ENCODE results near the gene ORC6. TPM values are rescaled to one million over a fixed set of nuclear protein-coding genes. Genes with fewer than 3 reads are reported as not detected.

Gene ORC6
- 1 to 10 TPM in 8 of 10 donors, under 1 TPM in 2; 0.56 to 2.7 (median 1.9) TPM for total RNA-seq
- 1 to 10 TPM; 2.5 TPM for polyA plus RNA-seq
- long read RNA-seq, donor 1, partial matches to known transcripts: 0 of 2 reads
- long read RNA-seq, donor 1, other reads (novel, unspliced or antisense): 0 of 2 reads
- long read RNA-seq, donor 2, partial matches to known transcripts: 0 of 2 reads
- long read RNA-seq, donor 2, other reads (novel, unspliced or antisense): 1 of 2 reads
- long read RNA-seq, donor 3, partial matches to known transcripts: 0 of 2 reads
- long read RNA-seq, donor 3, other reads (novel, unspliced or antisense): 0 of 2 reads

GRCh38 chr16:46689365-46690280 lies at the start of gene ORC6:
Gene ORC6 (plus strand): TSS chr16:46689659. CDS start chr16:46689706, 47 bp downstream.
- Histone ChIP-seq H3K36me3 (no peaks in the 10 kb centered on the region), H3K27ac (peak within 1 kb of the TSS; percentile 64 to 95 (median 90)), H3K27me3 (no peaks in the 10 kb centered on the region), H3K4me3 (peak within 1 kb of the TSS; percentile 70 to 94 (median 86)), H3K4me1 (peaks cover 9 to 54% (median 45%) of the 10 kb centered on the region in 9 donors), H3K9me3 (no peaks in the 10 kb centered on the region)
- peak in 5 of 9 donors; percentile 27 to 52 (median 44) for TF ChIP-seq CTCF (IDR thresholded peaks at IDR 0.05)
- intact Hi-C loops (cut with DNase I): loop anchor here in 6 of 10 donors (2.0 to 10.0 kb wide), 5 partner anchors 53 to 143 kb away; partner anchors contain the start of genes C16orf87 (in 2 of the 6) and MYLK3 (in 1 of the 6)
- ATAC-seq (peak; percentile 89 to 95 (median 92)), DNase-seq (peak; percentile 97 to 98)
- WGBS, 2 donors: 0% methylated on average over 79 of the region's 79 CpGs

- WGBS, 2 donors: 87 to 91% methylated on average over 8 of the region's 8 CpGs
- Histone ChIP-seq H3K4me3 (no peak overlapping the region), H3K36me3 (peaks cover 0 to 6% (median 0%) of the 10 kb centered on the region in 9 donors), H3K27ac (no peak overlapping the region), H3K27me3 (no peaks in the 10 kb centered on the region), H3K4me1 (no peaks in the 10 kb centered on the region), H3K9me3 (peaks cover 0 to 14% (median 8%) of the 10 kb centered on the region in 11 donors)
- no peak for TF ChIP-seq CTCF (IDR thresholded peaks at IDR 0.05)
- intact Hi-C loops (cut with DNase I): no loop called here
- DNase-seq (no peak), ATAC-seq (no peak)
Measured at GRCh38 chr16:46648656-46649055, 40.8 kb upstream of the ORC6 start.

GRCh38 chr16:46649588-46650253 lies 39.7 kb upstream of the ORC6 start:
- TF ChIP-seq CTCF (IDR thresholded peaks at IDR 0.05): no peak
- Histone ChIP-seq H3K4me1 (no peaks in the 10 kb centered on the region), H3K9me3 (peaks cover 0 to 4% (median 2%) of the 10 kb centered on the region in 11 donors), H3K4me3 (peak overlapping the region in 6 of 10 donors; percentile 7 to 39 (median 28)), H3K36me3 (peaks cover 0 to 6% (median 0%) of the 10 kb centered on the region in 9 donors), H3K27ac (peak overlapping the region in 8 of 10 donors; percentile 16 to 82 (median 46)), H3K27me3 (no peaks in the 10 kb centered on the region)
- peak; percentile 23 to 92 (median 82) for ATAC-seq
- 77 to 82% methylated on average over 27 of the region's 27 CpGs for WGBS, 2 donors
- intact Hi-C loops (cut with DNase I): no loop called here
- peak; percentile 40 to 47 for DNase-seq

- ATAC-seq: peak; percentile 38 to 86 (median 58)
- Histone ChIP-seq H3K4me1 (no peaks in the 10 kb centered on the region), H3K36me3 (peaks cover 0 to 6% (median 0%) of the 10 kb centered on the region in 9 donors), H3K27ac (peak overlapping the region in 7 of 10 donors; percentile 22 to 82 (median 52)), H3K27me3 (no peaks in the 10 kb centered on the region), H3K4me3 (peak overlapping the region in 5 of 10 donors; percentile 21 to 39 (median 29)), H3K9me3 (no peaks in the 10 kb centered on the region)
- TF ChIP-seq CTCF (IDR thresholded peaks at IDR 0.05): no peak
- 74 to 83% methylated on average over 5 of the region's 5 CpGs for WGBS, 2 donors
- DNase-seq: peak in 1 of 2 donors; percentile 11
- intact Hi-C loops (cut with DNase I): no loop called here
Measured at GRCh38 chr16:46650254-46650623, 39.2 kb upstream of the ORC6 start.
